Spleen (tissue), 7 donors: Measurements from ENCODE around the gene ASTL.

Experiments used
- POLR2A ChIP-seq, 3 donors: fragments of 450-650 bp; IDR thresholded peaks; one replicate each; pipeline ENCODE4 v1.5.1; 2017; ENCODE audit warnings: antibody characterized with exemption in 3 of 3, mild to moderate bottlenecking in 1 of 3
- TF ChIP-seq, protein P1 (sequence below), 11 experiments: fragments of 200-600 bp in 7 of 11; fragments of 450-650 bp in 4 of 11; sonication (generic) in 4 of 11; IDR thresholded peaks in 8 of 11; conservative IDR thresholded peaks in 3 of 11; 1 replicate in 7 of 11; 2 replicates in 4 of 11; pipeline versions ENCODE4 v1.4.0 to v1.8.0; 2016 to 2021; ENCODE audit warnings: antibody characterized with exemption in 11 of 11, inconsistent platforms in 4 of 11, mild to moderate bottlenecking in 1 of 11
- donor health status: DM: no; HTN: no; CAD: no; lungs with moderate emphysema.
- donor health status: DM: no; HTN: no; CAD: no.
- donor health status: DM: no; HTN: no; CAD: no.

- TF ChIP-seq POLR2A (IDR thresholded peaks at IDR 0.05): no peak
- TF ChIP-seq, protein P1, sequence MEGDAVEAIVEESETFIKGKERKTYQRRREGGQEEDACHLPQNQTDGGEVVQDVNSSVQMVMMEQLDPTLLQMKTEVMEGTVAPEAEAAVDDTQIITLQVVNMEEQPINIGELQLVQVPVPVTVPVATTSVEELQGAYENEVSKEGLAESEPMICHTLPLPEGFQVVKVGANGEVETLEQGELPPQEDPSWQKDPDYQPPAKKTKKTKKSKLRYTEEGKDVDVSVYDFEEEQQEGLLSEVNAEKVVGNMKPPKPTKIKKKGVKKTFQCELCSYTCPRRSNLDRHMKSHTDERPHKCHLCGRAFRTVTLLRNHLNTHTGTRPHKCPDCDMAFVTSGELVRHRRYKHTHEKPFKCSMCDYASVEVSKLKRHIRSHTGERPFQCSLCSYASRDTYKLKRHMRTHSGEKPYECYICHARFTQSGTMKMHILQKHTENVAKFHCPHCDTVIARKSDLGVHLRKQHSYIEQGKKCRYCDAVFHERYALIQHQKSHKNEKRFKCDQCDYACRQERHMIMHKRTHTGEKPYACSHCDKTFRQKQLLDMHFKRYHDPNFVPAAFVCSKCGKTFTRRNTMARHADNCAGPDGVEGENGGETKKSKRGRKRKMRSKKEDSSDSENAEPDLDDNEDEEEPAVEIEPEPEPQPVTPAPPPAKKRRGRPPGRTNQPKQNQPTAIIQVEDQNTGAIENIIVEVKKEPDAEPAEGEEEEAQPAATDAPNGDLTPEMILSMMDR (IDR thresholded peaks at IDR 0.05 in 8 of 11, conservative IDR thresholded peaks at IDR 0.05 in 3 of 11): no peak
Observed at GRCh38 chr2:96123936-96124335, 14.4 kb downstream of the ASTL start.
